ENCODE measurements around the gene AVP.
"Not testable (repeated sequence)": the region's sequence is repeated elsewhere in the genome, so short reads cannot be mapped to it uniquely, and the experiment has no call there.

AVP gene

GRCh38 chr20:3084283-3084985 is at the start of gene AVP:
AVP (minus strand) TSS chr20:3084724; CDS start chr20:3084674, 50 bp downstream.
- DNase-seq (ENCODE audit: low spot score): no peak

GRCh38 chr20:3134151-3134550 is 49.6 kb upstream of the AVP start:
- DNase-seq (ENCODE audit: low spot score): no peak

DNA sequence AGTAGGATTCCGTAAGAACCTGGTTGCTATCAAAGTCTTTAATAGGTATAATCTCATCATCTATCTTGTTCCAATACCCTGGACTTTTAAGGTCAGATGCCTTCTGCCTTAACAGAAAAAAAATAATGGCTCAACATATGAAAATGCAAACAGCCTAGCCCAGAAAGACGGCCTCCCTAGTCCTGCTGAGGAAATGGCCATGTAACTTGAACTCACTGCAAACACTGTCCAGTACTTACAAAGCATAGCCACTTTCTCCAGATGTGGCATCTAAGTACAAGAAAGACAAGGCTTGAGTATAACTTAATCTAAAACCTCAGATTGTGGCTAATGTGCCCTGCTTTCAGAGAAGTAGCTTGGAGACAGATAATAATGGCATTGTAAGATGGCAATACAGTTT is 48.6 kb upstream of the AVP start:
- no peak for DNase-seq (ENCODE audit: low spot score)

- no peak for DNase-seq (ENCODE audit: low spot score)
These were observed 45.6 kb upstream of the AVP start for GRCh38 chr20:3130051-3130600.

DNA sequence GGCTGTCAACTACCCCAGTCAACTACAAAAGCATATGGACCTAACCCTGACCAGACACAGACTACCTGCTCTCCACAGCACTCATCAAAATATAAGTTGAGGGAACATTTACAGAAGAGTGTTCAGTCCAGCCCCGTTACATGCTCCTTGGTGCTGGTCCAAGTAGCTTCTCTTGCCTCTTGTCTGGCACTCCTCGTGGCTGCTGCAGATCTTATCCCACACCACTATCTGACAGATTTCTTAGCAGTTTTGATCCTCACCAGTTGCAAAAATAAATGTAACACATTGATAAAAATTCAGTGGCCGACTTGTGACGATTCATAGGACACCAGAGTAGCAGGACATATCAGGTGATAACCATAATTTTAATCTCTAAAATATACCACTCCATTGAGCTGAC is 44.6 kb upstream of the AVP start:
- no peak for DNase-seq (ENCODE audit: low spot score)

DNA sequence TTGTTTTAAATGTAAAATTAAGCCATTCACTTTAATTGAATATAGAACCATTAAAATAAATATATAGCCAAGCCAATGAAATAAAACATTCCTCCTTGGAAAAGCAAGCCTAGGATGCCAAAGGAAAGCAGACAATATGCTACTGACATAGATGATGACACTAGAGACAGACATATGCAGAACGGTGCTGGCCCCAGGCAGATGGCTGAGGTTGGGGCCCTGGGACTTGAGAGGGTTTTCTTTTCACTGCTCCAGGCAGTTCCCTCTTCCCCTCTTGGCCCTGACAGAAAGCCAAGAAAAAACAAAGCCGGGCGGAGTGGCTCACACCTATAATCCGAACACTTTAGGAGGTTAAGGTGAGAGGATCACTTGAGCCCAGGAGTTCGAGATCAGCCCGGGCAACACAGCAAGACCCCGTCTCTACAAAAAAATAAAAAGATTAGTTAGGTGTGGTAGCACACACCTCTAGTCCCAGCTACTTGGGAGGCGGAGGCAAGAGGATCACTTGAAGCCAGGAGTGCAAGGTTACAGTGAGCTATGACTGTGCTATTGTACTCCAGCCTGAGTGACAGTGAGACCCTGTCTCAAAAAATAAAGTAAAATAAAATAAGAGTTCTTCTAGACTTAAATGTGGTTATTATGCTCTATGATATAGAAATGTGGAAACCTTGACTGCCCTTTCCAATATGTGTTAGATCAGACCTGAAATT is 43.9 kb upstream of the AVP start:
- no peak for DNase-seq (ENCODE audit: low spot score)

DNA sequence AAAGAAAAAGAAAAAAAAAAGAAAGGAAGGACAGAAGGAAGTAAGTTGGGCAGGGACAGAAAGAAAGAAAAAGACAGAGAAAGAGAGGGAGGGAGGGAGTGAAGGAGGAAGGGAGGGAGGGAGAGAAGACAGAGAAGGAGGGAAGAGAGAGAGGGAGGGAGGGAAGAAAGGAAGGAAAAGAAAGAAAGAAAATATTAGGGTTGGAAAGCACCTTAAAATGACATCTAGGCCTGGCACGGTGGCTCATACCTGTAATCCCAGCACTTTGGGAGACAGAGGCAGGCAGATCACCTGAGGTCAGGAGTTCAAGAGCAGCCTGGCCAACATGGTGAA is 42.0 kb upstream of the AVP start:
- DNase-seq (ENCODE audit: low spot score): no peak

DNA sequence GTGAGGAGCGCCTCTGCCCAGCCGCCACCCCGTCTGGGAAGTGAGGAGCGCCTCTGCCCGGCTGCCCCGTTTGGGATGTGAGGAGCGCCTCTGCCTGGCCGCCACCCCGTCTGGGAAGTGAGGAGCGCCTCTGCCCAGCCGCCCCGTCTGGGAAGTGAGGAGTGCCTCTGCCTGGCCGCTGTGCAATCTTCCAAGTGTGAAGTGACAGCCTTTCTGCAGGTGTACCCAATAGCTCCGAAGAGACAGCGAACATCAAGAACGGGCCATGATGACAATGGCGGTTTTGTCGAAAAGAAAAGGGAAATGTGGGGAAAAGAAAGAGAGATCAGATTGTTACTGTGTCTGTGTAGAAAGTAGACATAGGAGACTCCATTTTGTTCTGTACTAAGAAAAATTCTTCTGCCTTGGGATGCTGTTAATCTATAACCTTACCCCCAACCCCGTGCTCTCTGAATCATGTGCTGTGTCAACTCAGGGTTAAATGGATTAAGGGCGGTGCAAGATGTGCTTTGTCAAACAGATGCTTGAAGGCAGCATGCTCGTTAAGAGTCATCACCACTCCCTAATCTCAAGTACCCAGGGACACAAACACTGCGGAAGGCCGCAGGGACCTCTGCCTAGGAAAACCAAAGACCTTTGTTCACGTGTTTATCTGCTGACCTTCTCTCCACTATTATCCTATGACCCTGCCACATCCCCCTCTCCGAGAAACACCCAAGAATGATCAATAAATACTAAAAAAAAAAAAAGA is 41.4 kb upstream of the AVP start:
- not testable (repeated sequence) for DNase-seq (ENCODE audit: low spot score)

GRCh38 chr20:3124773-3125560 is 40.4 kb upstream of the AVP start:
- not testable (repeated sequence) for DNase-seq (ENCODE audit: low spot score)

DNA sequence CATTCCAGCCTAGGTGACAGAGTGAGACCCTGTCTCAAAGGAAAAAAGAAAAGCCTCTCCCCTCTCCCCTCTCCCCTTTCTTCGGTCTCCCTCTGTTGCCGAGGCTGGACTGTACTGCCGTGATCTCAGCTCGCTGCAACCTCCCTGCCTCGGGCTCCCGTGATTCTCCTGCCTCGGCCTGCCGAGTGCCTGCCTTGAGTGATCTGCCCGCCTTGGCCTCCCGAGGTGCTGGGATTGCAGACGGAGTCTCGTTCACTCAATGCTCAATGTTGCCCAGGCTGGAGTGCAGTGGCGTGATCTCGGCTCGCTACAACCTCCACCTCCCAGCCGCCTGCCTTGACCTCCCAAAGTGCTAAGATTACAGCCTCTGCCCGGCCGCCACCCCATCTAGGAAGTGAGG is 39.6 kb upstream of the AVP start:
- not testable (repeated sequence) for DNase-seq (ENCODE audit: low spot score)

- DNase-seq (ENCODE audit: low spot score): no peak
These were observed 39.0 kb upstream of the AVP start for GRCh38 chr20:3123542-3123941.

DNA sequence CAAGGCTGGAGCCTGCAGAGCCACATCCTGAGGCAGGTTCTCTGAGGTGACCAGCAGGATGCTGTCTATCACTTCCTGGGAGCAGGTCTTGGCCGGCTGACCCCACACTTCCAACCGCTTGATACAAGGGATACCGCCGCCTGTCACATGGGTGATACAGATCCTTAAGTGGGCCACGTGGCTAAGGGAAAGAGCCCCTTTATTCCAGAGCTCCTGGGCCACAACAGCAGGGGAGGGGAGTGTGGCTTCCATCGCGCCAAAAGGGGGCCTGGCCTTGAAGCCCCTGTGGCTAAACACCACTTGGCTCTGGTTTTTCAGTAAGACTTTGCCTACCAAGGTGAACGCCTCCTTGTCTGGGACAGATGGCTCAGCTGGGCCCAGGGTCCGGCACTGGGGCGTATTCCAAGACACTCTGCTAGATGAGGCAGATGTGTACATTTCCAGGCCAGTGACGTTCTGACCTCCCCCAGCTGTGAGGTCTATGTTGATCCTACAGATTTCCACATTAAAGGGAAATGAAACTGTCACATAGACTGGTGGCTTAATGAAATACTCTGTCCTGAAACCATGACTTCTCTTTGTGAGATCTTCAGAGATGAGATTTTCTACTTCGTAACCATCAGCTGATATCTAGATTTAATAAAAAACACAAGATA is 37.6 kb upstream of the AVP start:
- no peak for DNase-seq (ENCODE audit: low spot score)

- DNase-seq (ENCODE audit: low spot score): no peak
These were observed 36.9 kb upstream of the AVP start for GRCh38 chr20:3121271-3121911.

DNA sequence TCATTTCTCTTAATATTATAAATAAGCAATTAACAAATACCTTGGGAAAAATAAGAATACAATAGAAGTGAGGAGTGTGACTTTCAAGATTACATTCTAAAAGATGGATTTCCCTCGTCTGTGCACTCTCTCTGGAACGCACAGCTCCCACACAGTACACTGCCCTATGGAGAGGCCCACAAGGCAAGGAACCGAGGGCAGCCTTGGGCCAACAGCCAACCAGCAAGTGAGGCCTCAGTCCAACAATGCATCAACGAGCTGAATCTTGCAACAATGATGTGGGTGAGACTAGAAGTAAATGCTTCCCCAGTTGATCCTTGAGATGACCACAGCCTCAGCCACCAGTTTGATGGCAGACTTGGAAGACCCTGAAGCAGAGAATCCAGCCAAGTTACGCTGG is 34.5 kb upstream of the AVP start:
- DNase-seq (ENCODE audit: low spot score): no peak

DNA sequence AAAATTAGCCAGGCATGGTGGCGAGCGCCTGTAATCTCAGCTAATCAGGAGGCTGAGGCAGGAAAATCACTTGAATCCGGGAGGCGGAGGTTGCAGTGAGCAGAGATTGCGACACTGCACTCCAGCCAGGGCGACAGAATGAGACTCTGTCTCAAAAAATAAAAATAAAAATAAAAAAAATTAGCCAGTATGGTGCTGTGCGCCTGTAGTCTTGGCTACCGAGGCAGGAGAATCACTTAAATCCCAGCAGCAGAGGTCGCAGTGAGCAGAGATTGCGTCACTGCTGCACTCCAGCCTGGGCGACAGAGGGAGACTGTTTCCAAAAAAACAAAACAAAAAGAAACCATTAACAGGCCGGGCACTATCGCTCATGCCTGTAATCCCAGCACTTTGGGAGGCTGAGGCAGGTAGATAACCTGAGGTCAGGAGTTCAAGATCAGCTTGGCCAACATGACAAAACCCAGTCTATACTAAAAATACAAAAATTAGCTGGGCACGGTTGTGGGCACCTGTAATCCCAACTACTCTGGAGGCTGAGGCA is 33.4 kb upstream of the AVP start:
- DNase-seq (ENCODE audit: low spot score): not testable (repeated sequence)

DNA sequence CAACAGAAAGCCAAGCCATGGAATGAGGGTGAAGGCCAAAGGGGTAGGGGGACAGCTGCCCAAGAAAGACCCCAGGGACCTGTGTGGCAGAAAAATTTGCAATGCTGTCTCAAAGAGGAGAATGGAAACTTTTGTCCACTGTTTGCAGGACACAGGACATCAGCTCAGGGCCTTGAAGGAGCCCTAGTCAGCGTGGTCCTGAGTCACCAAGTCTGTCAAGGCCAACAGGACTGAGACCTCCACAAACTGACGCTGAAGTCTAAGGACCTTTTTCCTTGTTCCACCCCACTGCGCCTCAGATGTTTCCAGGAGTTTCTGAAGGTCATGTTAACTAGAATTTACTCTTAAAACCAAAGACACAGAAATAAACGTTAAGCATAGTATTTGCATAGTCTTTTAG is 31.8 kb upstream of the AVP start:
- no peak for DNase-seq (ENCODE audit: low spot score)

DNA sequence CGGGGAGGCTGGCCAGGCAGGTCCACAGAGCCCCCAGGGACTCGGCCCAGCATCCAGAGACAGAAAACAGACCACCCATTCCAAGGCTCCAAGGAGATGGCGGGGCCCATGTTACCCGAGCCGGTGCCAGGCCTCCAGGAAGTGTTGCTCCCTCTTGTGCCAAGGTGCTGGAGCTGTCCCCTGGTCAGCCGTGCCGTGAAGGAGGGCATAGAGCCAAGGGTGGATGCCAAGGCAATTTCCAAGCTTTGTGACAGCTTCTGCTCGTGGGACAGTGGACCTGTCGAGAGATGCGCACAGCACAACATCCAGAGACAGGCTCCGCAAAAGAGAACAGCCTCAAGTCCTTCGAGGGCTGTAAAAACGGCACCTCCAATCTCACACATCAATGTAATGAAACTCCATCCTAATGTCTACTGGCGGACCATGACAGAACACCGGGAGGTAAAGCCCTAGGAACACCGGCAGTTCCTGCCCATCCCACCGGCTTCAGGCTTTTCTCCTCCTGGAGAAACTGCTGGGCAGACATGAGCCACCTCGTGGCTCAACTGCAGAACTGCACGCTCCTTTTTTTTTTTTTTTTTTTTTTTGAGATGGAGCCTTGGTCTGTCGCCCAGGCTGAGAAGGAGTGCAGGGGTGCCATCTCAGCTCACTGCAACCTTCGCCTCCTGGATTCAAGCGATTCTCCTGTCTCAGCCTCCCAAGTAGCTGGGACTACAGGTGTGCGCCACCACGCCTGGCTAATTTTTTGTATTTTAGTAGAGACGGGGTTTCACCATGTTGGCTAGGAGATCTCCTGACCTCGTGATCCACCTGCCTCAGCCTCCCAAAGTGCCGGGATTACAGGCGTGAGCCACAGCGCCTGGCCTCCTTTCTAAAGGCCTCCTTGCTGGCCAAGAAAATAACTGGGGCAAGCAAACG is 30.9 kb upstream of the AVP start:
- DNase-seq (ENCODE audit: low spot score): peak; percentile 93

DNA sequence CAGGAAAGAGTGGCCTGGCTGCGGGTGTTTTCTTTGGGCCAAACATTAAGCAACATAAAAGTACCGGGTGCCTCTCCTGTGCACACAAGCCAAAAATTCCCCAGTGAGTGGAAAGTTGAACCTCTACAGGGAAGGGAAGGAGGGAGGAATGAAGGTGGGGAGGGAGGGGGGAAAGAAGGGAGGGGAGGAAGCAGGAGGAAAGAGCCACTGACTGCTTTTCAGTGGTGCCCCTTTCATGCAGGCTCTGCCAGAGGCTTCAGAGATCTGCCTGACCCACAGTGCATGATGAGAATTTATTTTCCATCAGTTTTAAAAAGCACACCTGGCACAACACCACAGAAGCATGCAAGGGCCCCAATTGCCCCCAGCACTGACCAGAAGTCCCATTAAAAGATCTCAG is 27.5 kb upstream of the AVP start:
- no peak for DNase-seq (ENCODE audit: low spot score)

GRCh38 chr20:3111507-3111906 is 27.0 kb upstream of the AVP start:
- DNase-seq (ENCODE audit: low spot score): no peak

Measured in COLO829 (cell line).